Brain microvascular endothelial cell (primary cell): ENCODE results near the gene AK5.
"Not testable (repeated sequence)": the region's sequence is repeated elsewhere in the genome, so short reads cannot be mapped to it uniquely, and the experiment has no call there.

Source experiments
- DNase-seq: peaks from one replicate; pipeline ENCODE4 v3.0.0-alpha.2; 2020
- H3K27ac ChIP-seq: fragments of 250-450 bp; sonication (Bioruptor Pico); 2 replicates; pipeline ENCODE4 v1.5.1; 2020; ENCODE audit warnings: mild to moderate bottlenecking, moderate library complexity
- H3K27me3 ChIP-seq: fragments of 250-450 bp; sonication (Bioruptor Pico); replicated peaks from 2 replicates; pipeline ENCODE4 v1.5.1; 2020; ENCODE audit warnings: mild to moderate bottlenecking
- H3K36me3 ChIP-seq: fragments of 250-450 bp; sonication (Bioruptor Pico); replicated peaks from 2 replicates; pipeline ENCODE4 v1.5.1; 2020; ENCODE audit warnings: mild to moderate bottlenecking
- H3K4me3 ChIP-seq: 2 replicates; pipeline ENCODE4 v1.5.1; 2011; ENCODE audit warnings: low read depth, mild to moderate bottlenecking, control low read depth, low read length, moderate library complexity
- in situ Hi-C: cut with HindIII; loops from 2 replicates; pipeline ENCODE4 v1.10.0; 2017; ENCODE audit warnings: low sequenced_read_pairs, low pct_ligation_motif_present
- TF ChIP-seq, protein P1 (sequence below): IDR thresholded peaks from 2 replicates; pipeline ENCODE4 v1.5.1; 2011; ENCODE audit warnings: low read depth, mild to moderate bottlenecking, moderate library complexity, low read length, control low read depth, inconsistent platforms; ENCODE audit errors: missing control alignments

AK5 gene

DNA sequence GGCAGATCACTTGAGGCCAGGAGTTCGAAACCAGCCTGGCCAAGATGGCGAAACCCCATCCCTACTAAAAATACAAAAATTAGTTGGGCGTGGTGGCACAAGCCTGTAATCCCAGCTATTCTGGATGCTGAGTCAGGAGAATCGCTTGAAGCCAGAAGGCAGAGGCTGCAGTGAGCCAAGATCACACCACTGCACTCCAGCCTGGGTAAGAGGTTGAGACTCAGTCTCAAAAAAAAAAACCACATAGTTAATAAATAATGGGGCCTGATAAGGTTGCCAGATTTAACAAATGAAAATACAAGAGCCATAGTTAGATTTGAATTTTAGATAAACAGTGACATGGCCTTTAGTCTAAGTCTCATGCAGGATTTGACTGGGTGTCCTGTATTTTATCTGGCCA, 225.0 kb downstream of the AK5 start:
- Histone ChIP-seq H3K36me3 (no peaks in the 10 kb centered on the region), H3K27ac (no peak overlapping the region), H3K27me3 (no peaks in the 10 kb centered on the region), H3K4me3 (no peak overlapping the region)
- TF ChIP-seq, protein P1, sequence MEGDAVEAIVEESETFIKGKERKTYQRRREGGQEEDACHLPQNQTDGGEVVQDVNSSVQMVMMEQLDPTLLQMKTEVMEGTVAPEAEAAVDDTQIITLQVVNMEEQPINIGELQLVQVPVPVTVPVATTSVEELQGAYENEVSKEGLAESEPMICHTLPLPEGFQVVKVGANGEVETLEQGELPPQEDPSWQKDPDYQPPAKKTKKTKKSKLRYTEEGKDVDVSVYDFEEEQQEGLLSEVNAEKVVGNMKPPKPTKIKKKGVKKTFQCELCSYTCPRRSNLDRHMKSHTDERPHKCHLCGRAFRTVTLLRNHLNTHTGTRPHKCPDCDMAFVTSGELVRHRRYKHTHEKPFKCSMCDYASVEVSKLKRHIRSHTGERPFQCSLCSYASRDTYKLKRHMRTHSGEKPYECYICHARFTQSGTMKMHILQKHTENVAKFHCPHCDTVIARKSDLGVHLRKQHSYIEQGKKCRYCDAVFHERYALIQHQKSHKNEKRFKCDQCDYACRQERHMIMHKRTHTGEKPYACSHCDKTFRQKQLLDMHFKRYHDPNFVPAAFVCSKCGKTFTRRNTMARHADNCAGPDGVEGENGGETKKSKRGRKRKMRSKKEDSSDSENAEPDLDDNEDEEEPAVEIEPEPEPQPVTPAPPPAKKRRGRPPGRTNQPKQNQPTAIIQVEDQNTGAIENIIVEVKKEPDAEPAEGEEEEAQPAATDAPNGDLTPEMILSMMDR = no peak
- no peak for DNase-seq
- in situ Hi-C loops = no loop called here

DNA sequence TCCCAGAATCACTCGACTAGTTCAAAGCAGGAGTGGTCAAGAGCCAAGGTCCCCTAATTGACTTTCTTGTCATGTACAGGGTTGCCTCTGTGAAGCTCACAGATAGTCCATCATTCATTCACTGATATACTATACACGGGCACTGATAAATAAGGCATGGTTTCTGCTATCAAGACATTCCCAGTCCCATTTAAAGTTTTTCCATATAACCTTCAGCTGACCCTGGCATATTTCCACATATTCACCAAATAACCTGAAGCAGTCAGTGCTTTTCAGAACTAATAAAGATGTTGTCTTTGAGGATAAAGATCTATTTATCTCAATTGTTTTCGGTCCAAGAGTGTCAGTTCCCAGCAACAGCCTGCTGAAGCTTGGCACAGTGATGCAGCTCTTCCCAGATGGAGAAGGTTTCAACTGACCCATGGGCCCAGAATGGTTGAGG, 227.3 kb downstream of the AK5 start:
- TF ChIP-seq, protein P1 = no peak
- Histone ChIP-seq H3K4me3 (no peak overlapping the region), H3K36me3 (no peaks in the 10 kb centered on the region), H3K27ac (no peak overlapping the region), H3K27me3 (no peaks in the 10 kb centered on the region)
- no peak for DNase-seq
- in situ Hi-C loops = no loop called here

DNA sequence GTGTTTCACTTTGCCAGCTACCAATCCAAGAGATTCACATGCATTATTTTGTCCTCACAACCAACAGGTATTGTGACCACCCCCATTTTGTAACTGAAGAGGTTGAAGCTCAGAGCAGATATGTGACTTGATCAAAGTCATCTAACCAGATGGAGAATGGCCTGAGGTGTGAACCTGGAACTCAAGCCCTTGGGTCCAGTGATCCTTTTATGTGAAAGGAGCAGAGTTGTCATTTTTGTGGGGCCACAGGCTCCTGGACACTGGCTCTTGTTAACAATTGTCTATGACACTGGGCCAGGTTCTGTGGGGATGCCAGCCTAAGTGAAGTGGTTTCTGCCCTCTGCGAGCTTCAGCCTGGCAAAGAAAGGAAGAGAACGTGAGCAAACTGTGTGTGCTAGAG, 228.1 kb downstream of the AK5 start:
- no peak for DNase-seq
- Histone ChIP-seq H3K27ac (no peak overlapping the region), H3K36me3 (no peaks in the 10 kb centered on the region), H3K27me3 (no peaks in the 10 kb centered on the region), H3K4me3 (no peak overlapping the region)
- TF ChIP-seq, protein P1 = no peak
- in situ Hi-C loops = no loop called here

DNA sequence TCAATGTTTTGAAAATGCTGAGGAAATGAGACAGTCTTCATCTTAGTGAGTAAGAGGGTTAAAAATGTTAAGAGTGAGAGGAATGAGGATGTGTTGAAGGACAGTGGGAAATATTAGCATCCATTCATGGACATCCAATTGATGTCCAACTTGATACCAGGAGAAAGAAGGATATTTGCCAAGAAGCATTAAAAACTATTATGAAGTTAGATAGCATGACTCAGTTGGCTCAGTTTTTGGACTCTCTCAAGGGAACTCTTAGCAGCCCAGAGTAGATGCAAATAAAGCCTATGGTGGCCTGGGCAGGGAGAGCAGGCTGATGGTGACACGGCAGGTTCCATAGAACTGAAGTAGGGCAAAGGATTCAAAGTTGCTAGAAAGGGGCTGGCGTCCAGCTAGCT, 229.6 kb downstream of the AK5 start:
- no peaks in the 10 kb centered on the region for H3K27me3 ChIP-seq
- H3K27ac ChIP-seq = peak overlapping the region; percentile 79
- peak; percentile 69 for DNase-seq
- in situ Hi-C loops = no loop called here
- H3K36me3 ChIP-seq = no peaks in the 10 kb centered on the region
- TF ChIP-seq, protein P1 = no peak
- no peak overlapping the region for H3K4me3 ChIP-seq

DNA sequence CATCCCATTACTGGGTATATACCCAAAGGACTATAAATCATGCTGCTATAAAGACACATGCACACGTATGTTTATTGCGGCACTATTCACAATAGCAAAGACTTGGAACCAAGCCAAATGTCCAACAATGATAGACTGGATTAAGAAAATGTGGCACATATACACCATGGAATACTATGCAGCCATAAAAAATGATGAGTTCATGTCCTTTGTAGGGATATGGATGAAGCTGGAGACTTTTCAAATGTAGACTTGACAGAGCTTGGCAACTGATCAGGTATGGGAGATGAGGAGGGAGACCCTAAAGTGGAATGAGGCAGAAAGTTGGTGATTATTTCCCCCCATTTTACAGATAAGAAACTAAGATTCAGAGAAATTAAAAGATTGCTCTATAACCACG, 230.8 kb downstream of the AK5 start:
- H3K4me3 ChIP-seq, H3K27me3 ChIP-seq, H3K36me3 ChIP-seq, DNase-seq, H3K27ac ChIP-seq, in situ Hi-C loops: not testable (repeated sequence)

DNA sequence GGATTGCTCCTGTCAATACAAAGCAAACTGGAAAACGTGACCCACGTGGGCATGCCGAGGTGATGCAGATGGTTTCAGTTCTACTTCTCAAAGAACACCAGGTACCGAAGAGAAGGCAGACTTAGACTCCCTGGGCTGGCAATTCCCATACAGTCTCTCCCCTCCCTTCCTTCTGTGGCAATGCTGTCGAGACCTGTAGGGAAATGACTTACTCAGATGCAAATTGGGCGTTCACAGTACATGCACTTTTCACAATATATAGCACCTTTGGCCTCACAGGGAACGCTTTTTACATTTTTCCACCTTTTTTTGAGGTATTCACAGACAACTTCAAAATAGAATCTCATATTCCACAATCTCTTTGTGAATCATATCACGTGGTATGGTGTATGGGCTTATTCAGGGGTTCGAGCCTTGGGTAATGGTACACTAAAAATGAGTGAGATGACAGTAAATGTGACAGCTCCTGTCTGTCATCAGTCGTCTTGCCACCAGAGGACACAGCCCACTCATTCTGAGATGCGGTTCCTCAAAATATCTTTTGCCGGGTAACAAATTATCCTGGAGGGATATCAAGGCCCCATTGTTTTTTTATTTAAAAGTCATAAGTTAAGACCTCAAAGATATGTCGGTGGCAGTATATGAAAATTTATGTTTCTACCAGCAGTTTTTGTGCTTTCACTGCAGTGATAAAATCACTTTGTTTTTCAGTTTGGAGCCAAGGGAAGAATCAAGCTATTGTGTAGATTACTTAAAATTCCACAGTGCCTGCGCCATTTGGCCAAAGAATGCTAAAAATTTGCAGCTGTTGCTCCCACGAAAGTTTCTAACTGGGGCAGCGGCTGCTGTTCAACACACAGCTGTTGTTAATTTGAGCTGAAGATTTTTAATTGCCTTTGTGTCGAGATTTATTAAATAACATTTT, 232.3 kb downstream of the AK5 start:
- H3K4me3 ChIP-seq = no peak overlapping the region
- in situ Hi-C loops = no loop called here
- H3K36me3 ChIP-seq = no peaks in the 10 kb centered on the region
- peak; percentile 69 for DNase-seq
- peak overlapping the region; percentile 82 for H3K27ac ChIP-seq
- H3K27me3 ChIP-seq = no peaks in the 10 kb centered on the region
- TF ChIP-seq, protein P1 = no peak
